HepG2 (cell line): ENCODE data around the gene BCAS3. TPM values are rescaled to one million over a fixed set of nuclear protein-coding genes. Genes with fewer than 3 reads are reported as not detected.

Experiments used
- FOXK2 ChIP-seq: fragments of 450-650 bp; IDR thresholded peaks from 2 replicates; pipeline ENCODE4 v1.6.1; 2016
- GATAD2A ChIP-seq: IDR thresholded peaks from 2 replicates; pipeline ENCODE4 v1.6.1; 2016
- MED8 ChIP-seq: sonication (generic); formaldehyde crosslinking; IDR thresholded peaks from 2 replicates; pipeline ENCODE4 v1.8.1; 2023; ENCODE audit warnings: mild to moderate bottlenecking, missing genetic modification reagents; ENCODE audit not compliant: insufficient replicate concordance
- MEIS2 ChIP-seq: sonication (generic); formaldehyde crosslinking; IDR thresholded peaks from 2 replicates; pipeline ENCODE4 v1.9.0; 2021; ENCODE audit warnings: mild to moderate bottlenecking, missing genetic modification reagents
- NR2F1 ChIP-seq, 2 experiments: fragments of 450-650 bp in 1 of 2; formaldehyde crosslinking in 1 of 2; IDR thresholded peaks; 2 replicates each; pipeline versions ENCODE4 v1.5.0 to v1.6.1; 2016 to 2020; ENCODE audit warnings: mild to moderate bottlenecking in 1 of 2, missing compliant biosample characterization in 1 of 2, missing genetic modification reagents in 1 of 2, moderate library complexity in 1 of 2
- PLRG1 ChIP-seq: fragments of 450-650 bp; conservative IDR thresholded peaks from 2 replicates; pipeline ENCODE4 v1.6.1; 2016
- SOX13 ChIP-seq, 3 experiments: fragments of 450-650 bp in 1 of 3; sonication (generic) in 1 of 3; formaldehyde crosslinking in 1 of 3; IDR thresholded peaks in 2 of 3; conservative IDR thresholded peaks in 1 of 3; 2 replicates each; pipeline versions ENCODE4 v1.5.0 to v1.6.1; 2016 to 2020; ENCODE audit warnings: antibody characterized with exemption in 1 of 3, mild to moderate bottlenecking in 1 of 3, missing compliant biosample characterization in 1 of 3, missing genetic modification reagents in 1 of 3, moderate library complexity in 1 of 3
- SP5 ChIP-seq: IDR thresholded peaks from 2 replicates; pipeline ENCODE4 v1.6.1; 2016; ENCODE audit warnings: low read depth, borderline replicate concordance
- THAP11 ChIP-seq: IDR thresholded peaks from 2 replicates; pipeline ENCODE4 v1.6.1; 2016; ENCODE audit warnings: missing biosample characterization, missing genetic modification reagents
- THYN1 ChIP-seq: sonication (generic); formaldehyde crosslinking; IDR thresholded peaks from 2 replicates; pipeline ENCODE4 v1.8.1; 2023; ENCODE audit warnings: low read depth, mild to moderate bottlenecking, moderate library complexity, missing genetic modification reagents, borderline replicate concordance
- TSC22D2 ChIP-seq: sonication (generic); formaldehyde crosslinking; IDR thresholded peaks from 2 replicates; pipeline ENCODE4 v1.5.1; 2020; ENCODE audit warnings: missing genetic modification reagents, mild to moderate bottlenecking, borderline replicate concordance
- ZBTB7B ChIP-seq: sonication (generic); formaldehyde crosslinking; IDR thresholded peaks from 2 replicates; pipeline ENCODE4 v1.4.0; 2020; ENCODE audit warnings: missing genetic modification reagents
- ZHX1 ChIP-seq: sonication (generic); formaldehyde crosslinking; IDR thresholded peaks from 2 replicates; pipeline ENCODE4 v1.8.1; 2022; ENCODE audit warnings: low read depth, mild to moderate bottlenecking, missing genetic modification reagents
- ZKSCAN8 ChIP-seq: IDR thresholded peaks from 2 replicates; pipeline ENCODE4 v1.6.1; 2016; ENCODE audit warnings: borderline replicate concordance, missing genetic modification reagents, missing compliant biosample characterization
- ZNF296 ChIP-seq: sonication (generic); formaldehyde crosslinking; conservative IDR thresholded peaks from 2 replicates; pipeline ENCODE4 v1.5.0; 2020; ENCODE audit warnings: mild to moderate bottlenecking, missing genetic modification reagents
- ZNF33A ChIP-seq: sonication (generic); formaldehyde crosslinking; IDR thresholded peaks from 2 replicates; pipeline ENCODE4 v1.5.1; 2020; ENCODE audit warnings: missing genetic modification reagents, mild to moderate bottlenecking, moderate library complexity, borderline replicate concordance
- ZNF549 ChIP-seq: sonication (generic); formaldehyde crosslinking; IDR thresholded peaks from 2 replicates; pipeline ENCODE4 v1.5.0; 2020; ENCODE audit warnings: missing genetic modification reagents
- ZSCAN5A ChIP-seq: sonication (generic); formaldehyde crosslinking; IDR thresholded peaks from 2 replicates; pipeline ENCODE4 v1.8.0; 2022; ENCODE audit warnings: mild to moderate bottlenecking, missing genetic modification reagents, borderline replicate concordance
- polyA plus RNA-seq, 8 experiments: library from polyadenylated mRNA; depleted of rRNA in 3 of 8; stranded (reverse) in 7 of 8; unstranded in 1 of 8; fragments of >200 nt; fragmentation: Illumina TruSeq in 4 of 8; extraction: Trizol in 4 of 8; gene quantifications; 2 replicates each; pipeline versions ENCODE4 v1.2.1 to v1.2.3, GENCODE V29; 2011 to 2016; ENCODE audit warnings: low read depth in 4 of 8, missing spikeins in 1 of 8, mixed read lengths in 1 of 8; ENCODE audit not compliant: insufficient read depth in 1 of 8
- total RNA-seq, 5 experiments: library from RNA; depleted of rRNA; stranded (reverse); fragments of >200 nt; fragmentation: Illumina TruSeq; extraction: Trizol; gene quantifications; 2 replicates each; pipeline ENCODE4 v1.2.3, GENCODE V29; 2016; ENCODE audit warnings: low read depth in 1 of 5
- TF ChIP-seq, protein P1 (sequence below): sonication (generic); formaldehyde crosslinking; IDR thresholded peaks from 2 replicates; pipeline ENCODE4 v1.4.0; 2020; ENCODE audit warnings: mild to moderate bottlenecking, missing genetic modification reagents, borderline replicate concordance
- TF ChIP-seq, protein P2 (sequence below): sonication (generic); formaldehyde crosslinking; IDR thresholded peaks from 2 replicates; pipeline ENCODE4 v1.4.0; 2020; ENCODE audit warnings: missing genetic modification reagents, borderline replicate concordance

BCAS3 gene
- total and polyA plus RNA-seq, 2 of the 13 experiments (the other 11 are each of a cell fraction or from before 2014, with no cell fraction given): 10.7 to 11.2 TPM

GRCh38 chr17:61416540-61417363 lies 739.1 kb downstream of the BCAS3 start (continued):
- TF ChIP-seq ZNF549 (CRISPR knock-in tag) (no peak), ZNF296 (CRISPR knock-in tag) (no peak), ZNF33A (no peak), ZKSCAN8 (CRISPR knock-in tag) (no peak), MEIS2 (peak; percentile 92), THYN1 (CRISPR knock-in tag) (no peak), SP5 (CRISPR knock-in tag) (peak; percentile 38; the same call in 1 of the 2 replicates), ZHX1 (CRISPR knock-in tag) (no peak), TSC22D2 (no peak), ZSCAN5A (CRISPR knock-in tag) (peak; percentile 52; the same call in 1 of the 2 replicates), FOXK2 (no peak), PLRG1 (no peak), ZBTB7B (peak; percentile 72), GATAD2A (CRISPR knock-in tag) (peak; percentile 78), MED8 (peak; percentile 54), NR2F1 (CRISPR knock-in tag; IDR thresholded peaks at IDR 0.05) (0 out of 4 replicates have a peak, but pooled peaks of 1 of the 2 experiments have one; percentile 6), SOX13 (IDR thresholded peaks at IDR 0.05) (no peak), SOX13 (CRISPR knock-in tag; conservative IDR thresholded peaks at IDR 0.05 in 1 of 2, IDR thresholded peaks at IDR 0.05 in 1 of 2) (peak in 1 of 2 experiments; percentile 28; a peak in 1 of 4 replicates), THAP11 (0 out of 2 replicates have a peak, but pooled peaks have one; percentile 40)
- TF ChIP-seq, protein P1, sequence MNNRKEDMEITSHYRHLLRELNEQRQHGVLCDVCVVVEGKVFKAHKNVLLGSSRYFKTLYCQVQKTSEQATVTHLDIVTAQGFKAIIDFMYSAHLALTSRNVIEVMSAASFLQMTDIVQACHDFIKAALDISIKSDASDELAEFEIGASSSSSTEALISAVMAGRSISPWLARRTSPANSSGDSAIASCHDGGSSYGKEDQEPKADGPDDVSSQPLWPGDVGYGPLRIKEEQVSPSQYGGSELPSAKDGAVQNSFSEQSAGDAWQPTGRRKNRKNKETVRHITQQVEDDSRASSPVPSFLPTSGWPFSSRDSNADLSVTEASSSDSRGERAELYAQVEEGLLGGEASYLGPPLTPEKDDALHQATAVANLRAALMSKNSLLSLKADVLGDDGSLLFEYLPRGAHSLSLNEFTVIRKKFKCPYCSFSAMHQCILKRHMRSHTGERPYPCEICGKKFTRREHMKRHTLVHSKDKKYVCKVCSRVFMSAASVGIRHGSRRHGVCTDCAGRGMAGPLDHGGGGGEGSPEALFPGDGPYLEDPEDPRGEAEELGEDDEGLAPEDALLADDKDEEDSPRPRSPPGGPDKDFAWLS (CRISPR knock-in tag): peak; percentile 50; the same call in 1 of the 2 replicates
- TF ChIP-seq, protein P2, sequence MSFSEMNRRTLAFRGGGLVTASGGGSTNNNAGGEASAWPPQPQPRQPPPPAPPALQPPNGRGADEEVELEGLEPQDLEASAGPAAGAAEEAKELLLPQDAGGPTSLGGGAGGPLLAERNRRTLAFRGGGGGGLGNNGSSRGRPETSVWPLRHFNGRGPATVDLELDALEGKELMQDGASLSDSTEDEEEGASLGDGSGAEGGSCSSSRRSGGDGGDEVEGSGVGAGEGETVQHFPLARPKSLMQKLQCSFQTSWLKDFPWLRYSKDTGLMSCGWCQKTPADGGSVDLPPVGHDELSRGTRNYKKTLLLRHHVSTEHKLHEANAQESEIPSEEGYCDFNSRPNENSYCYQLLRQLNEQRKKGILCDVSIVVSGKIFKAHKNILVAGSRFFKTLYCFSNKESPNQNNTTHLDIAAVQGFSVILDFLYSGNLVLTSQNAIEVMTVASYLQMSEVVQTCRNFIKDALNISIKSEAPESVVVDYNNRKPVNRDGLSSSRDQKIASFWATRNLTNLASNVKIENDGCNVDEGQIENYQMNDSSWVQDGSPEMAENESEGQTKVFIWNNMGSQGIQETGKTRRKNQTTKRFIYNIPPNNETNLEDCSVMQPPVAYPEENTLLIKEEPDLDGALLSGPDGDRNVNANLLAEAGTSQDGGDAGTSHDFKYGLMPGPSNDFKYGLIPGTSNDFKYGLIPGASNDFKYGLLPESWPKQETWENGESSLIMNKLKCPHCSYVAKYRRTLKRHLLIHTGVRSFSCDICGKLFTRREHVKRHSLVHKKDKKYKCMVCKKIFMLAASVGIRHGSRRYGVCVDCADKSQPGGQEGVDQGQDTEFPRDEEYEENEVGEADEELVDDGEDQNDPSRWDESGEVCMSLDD (CRISPR knock-in tag): no peak
